Psoas muscle (tissue), 8 donors: ENCODE measurements around the gene AVPR2. TPM values are rescaled to one million over a fixed set of nuclear protein-coding genes. Genes with fewer than 3 reads are reported as not detected.

Experiments
- ATAC-seq, 4 donors: fragments of 200-7000 bp; cut with Tn5 transposase; one replicate each; pipeline ENCODE4 v1.9.1; 2020; ENCODE audit warnings: moderate library complexity in 3 of 4, mild to moderate bottlenecking in 2 of 4
- DNase-seq, 2 donors: peaks; one replicate each; pipeline ENCODE4 v3.0.0-alpha.2; 2020
- H3K27ac ChIP-seq: fragments of 200-600 bp; one replicate; pipeline ENCODE4 v1.8.0; 2022
- H3K27me3 ChIP-seq, 3 donors: fragments of 200-600 bp in 1 of 3; one replicate each; pipeline versions ENCODE4 v1.6.1 to v1.8.0; 2013 to 2022; ENCODE audit warnings: low read length in 2 of 3, mild to moderate bottlenecking in 2 of 3, moderate library complexity in 1 of 3; ENCODE audit not compliant: insufficient read depth in 3 of 3
- H3K36me3 ChIP-seq, 2 donors: fragments of 200-600 bp in 1 of 2; one replicate each; pipeline versions ENCODE4 v1.6.1 to v1.8.0; 2013 to 2022; ENCODE audit warnings: low read depth in 1 of 2, mild to moderate bottlenecking in 1 of 2, moderate library complexity in 1 of 2; ENCODE audit not compliant: insufficient read depth in 1 of 2
- H3K4me1 ChIP-seq: fragments of 200-600 bp; one replicate; pipeline ENCODE4 v1.8.0; 2022
- H3K4me3 ChIP-seq: fragments of 200-600 bp; one replicate; pipeline ENCODE4 v1.8.0; 2022; ENCODE audit warnings: mild to moderate bottlenecking
- H3K9me3 ChIP-seq: fragments of 200-600 bp; one replicate; pipeline ENCODE4 v1.8.0; 2022
- CTCF ChIP-seq: fragments of 200-600 bp; IDR thresholded peaks from one replicate; pipeline ENCODE4 v1.8.0; 2022; ENCODE audit warnings: antibody characterized with exemption
- WGBS, 3 donors: extraction: QIAGEN DNeasy Blood & Tissue Kit; methylation state at CpG; one replicate each; pipeline versions ENCODE4 v1.1.6 to v1.1.7; 2013; 5-methylcytosine and 5-hydroxymethylcytosine counted together
- intact Hi-C, 2 donors: fragments of 100-400 bp; cut with DNase I; formaldehyde crosslinking; loops; one replicate each; pipeline versions ENCODE4 v1.11.0 to v1.14.2; 2022
- polyA plus RNA-seq, 3 donors: library from polyadenylated mRNA; stranded (reverse); fragments of 200-250 nt; gene quantifications; one replicate each; pipeline ENCODE4 v1.2.3, GENCODE V29; 2013
- total RNA-seq, 4 donors: library from RNA; stranded (reverse); fragmentation: NEBNext Ultra II Directional in 2 of 4; extraction: Animal tissue kit (Norgen Biotek cat#: 25700) in 2 of 4; gene quantifications; one replicate each; pipeline versions ENCODE4 v1.2.1 to v1.2.4, GENCODE V29; 2021 to 2023
- donor health status: healthy with polysubstance abuse.
- donor health status: DM: no; HTN: no; CAD: no; lungs with moderate emphysema.
- donor health status: Bipolar disorder and iron deficiency.
- donor health status: healthy.
- donor health status: DM: yes; HTN: yes; CAD: no.
- donor health status: DM: no; HTN: no; CAD: no.
- donor health status: DM: no; HTN: no; CAD: no.
- donor health status: DM: yes; HTN: yes; CAD: no.

AVPR2 gene
- total and polyA plus RNA-seq, 7 donors = 1.3 to 4.8 (median 2.1) TPM

- no peak for TF ChIP-seq CTCF
- Histone ChIP-seq H3K4me3 (peak overlapping the region; percentile 86), H3K27ac (peak overlapping the region; percentile 94), H3K27me3 (no peaks in the 10 kb centered on the region), H3K36me3 (peaks cover 3 to 24% of the 10 kb centered on the region in 2 donors), H3K4me1 (peaks cover 36% of the 10 kb centered on the region), H3K9me3 (no peaks in the 10 kb centered on the region)
- 0 to 24% (median 9%) methylated on average over 1 to 4 of the region's 4 CpGs for WGBS, 3 donors
- intact Hi-C loops = no loop called here
- DNase-seq (no peak), ATAC-seq (no peak)
Observed at GRCh38 chrX:153926552-153926857, 22.0 kb downstream of the AVPR2 start.

- H3K27me3 ChIP-seq = no peaks in the 10 kb centered on the region
- intact Hi-C loops = no loop called here
- peaks cover 3 to 30% of the 10 kb centered on the region in 2 donors for H3K36me3 ChIP-seq
- ATAC-seq (peak in 2 of 4 donors; percentile 2 to 9), DNase-seq (peak; percentile 51 to 75)
- H3K4me3 ChIP-seq = peak overlapping the region; percentile 86
- H3K27ac ChIP-seq = peak overlapping the region; percentile 94
- WGBS, 3 donors = 4 to 27% (median 6%) methylated on average over 23 to 31 of the region's 31 CpGs
- H3K4me1 ChIP-seq = peaks cover 32% of the 10 kb centered on the region
- TF ChIP-seq CTCF = no peak
- H3K9me3 ChIP-seq = no peaks in the 10 kb centered on the region
Observed at GRCh38 chrX:153926858-153927671, 22.6 kb downstream of the AVPR2 start.

- DNase-seq (no peak), ATAC-seq (peak in 3 of 4 donors; percentile 0 to 5 (median 4))
- Histone ChIP-seq H3K27me3 (no peaks in the 10 kb centered on the region), H3K4me3 (peak overlapping the region; percentile 86), H3K9me3 (no peaks in the 10 kb centered on the region), H3K27ac (peak overlapping the region; percentile 94), H3K4me1 (peaks cover 32% of the 10 kb centered on the region), H3K36me3 (peaks cover 3 to 35% of the 10 kb centered on the region in 2 donors)
- intact Hi-C loops = no loop called here
- TF ChIP-seq CTCF = no peak
- 0 to 18% (median 0%) methylated on average over 2 to 8 of the region's 8 CpGs for WGBS, 3 donors
Observed at GRCh38 chrX:153927672-153927921, 23.1 kb downstream of the AVPR2 start.

- H3K4me1 ChIP-seq = peaks cover 30% of the 10 kb centered on the region
- peak; percentile 22 for TF ChIP-seq CTCF
- no peaks in the 10 kb centered on the region for H3K9me3 ChIP-seq
- WGBS, 3 donors = 0 to 10% (median 1%) methylated on average over 22 to 76 of the region's 76 CpGs
- H3K27ac ChIP-seq = peak overlapping the region; percentile 94
- H3K27me3 ChIP-seq = no peaks in the 10 kb centered on the region
- peak; percentile 93 to 95 (median 93) for ATAC-seq
- H3K36me3 ChIP-seq = peaks cover 3 to 41% of the 10 kb centered on the region in 2 donors
- DNase-seq = peak; percentile 96 to 99
- peak overlapping the region; percentile 86 for H3K4me3 ChIP-seq
- intact Hi-C loops = no loop called here
Observed at GRCh38 chrX:153927922-153928760, 23.7 kb downstream of the AVPR2 start.
